Measurements from ENCODE around the gene HSD17B1. TPM values are rescaled to one million over a fixed set of nuclear protein-coding genes. Genes with fewer than 3 reads are reported as not detected.

Gene HSD17B1
- total RNA-seq, 1 experiment from 2014 or later, result 1.5 TPM

GRCh38 chr17:42548070-42548837 lies 4.5 kb upstream of the HSD17B1 start (continued):
- TF ChIP-seq CREB1 (CRISPR knock-in tag; IDR thresholded peaks at IDR 0.05) (no peak), KAT7 (CRISPR knock-in tag; IDR thresholded peaks at IDR 0.05; ENCODE audit: borderline replicate concordance) (no peak), AFF4 (CRISPR knock-in tag; IDR thresholded peaks at IDR 0.05; ENCODE audit: borderline replicate concordance) (peak; percentile 66), RORB (CRISPR knock-in tag; IDR thresholded peaks at IDR 0.05) (no peak), HMGA2 (CRISPR knock-in tag; IDR thresholded peaks at IDR 0.05) (no peak), FOXJ3 (CRISPR knock-in tag; IDR thresholded peaks at IDR 0.05; ENCODE audit: borderline replicate concordance) (no peak), STAT6 (CRISPR knock-in tag; conservative IDR thresholded peaks at IDR 0.05; ENCODE audit: low read depth) (peak; percentile 89; the same call in 1 of the 2 replicates), IRF1 (CRISPR knock-in tag; IDR thresholded peaks at IDR 0.05) (no peak), NFE2L1 (CRISPR knock-in tag; IDR thresholded peaks at IDR 0.05) (no peak), ATF3 (CRISPR knock-in tag; conservative IDR thresholded peaks at IDR 0.05) (no peak), ZNF121 (CRISPR knock-in tag; IDR thresholded peaks at IDR 0.05) (no peak), MLX (CRISPR knock-in tag; IDR thresholded peaks at IDR 0.05) (no peak), ZNF416 (CRISPR knock-in tag; IDR thresholded peaks at IDR 0.05) (0 out of 2 replicates have a peak, but pooled peaks have one; percentile 28), GTF2I (CRISPR knock-in tag; conservative IDR thresholded peaks at IDR 0.05) (no peak), USF2 (CRISPR knock-in tag; IDR thresholded peaks at IDR 0.05) (peak; percentile 60)
- TF ChIP-seq, protein P1, sequence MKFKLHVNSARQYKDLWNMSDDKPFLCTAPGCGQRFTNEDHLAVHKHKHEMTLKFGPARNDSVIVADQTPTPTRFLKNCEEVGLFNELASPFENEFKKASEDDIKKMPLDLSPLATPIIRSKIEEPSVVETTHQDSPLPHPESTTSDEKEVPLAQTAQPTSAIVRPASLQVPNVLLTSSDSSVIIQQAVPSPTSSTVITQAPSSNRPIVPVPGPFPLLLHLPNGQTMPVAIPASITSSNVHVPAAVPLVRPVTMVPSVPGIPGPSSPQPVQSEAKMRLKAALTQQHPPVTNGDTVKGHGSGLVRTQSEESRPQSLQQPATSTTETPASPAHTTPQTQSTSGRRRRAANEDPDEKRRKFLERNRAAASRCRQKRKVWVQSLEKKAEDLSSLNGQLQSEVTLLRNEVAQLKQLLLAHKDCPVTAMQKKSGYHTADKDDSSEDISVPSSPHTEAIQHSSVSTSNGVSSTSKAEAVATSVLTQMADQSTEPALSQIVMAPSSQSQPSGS (CRISPR knock-in tag; IDR thresholded peaks at IDR 0.05; ENCODE audit: borderline replicate concordance, low read depth), result no peak
- TF ChIP-seq, protein P2, sequence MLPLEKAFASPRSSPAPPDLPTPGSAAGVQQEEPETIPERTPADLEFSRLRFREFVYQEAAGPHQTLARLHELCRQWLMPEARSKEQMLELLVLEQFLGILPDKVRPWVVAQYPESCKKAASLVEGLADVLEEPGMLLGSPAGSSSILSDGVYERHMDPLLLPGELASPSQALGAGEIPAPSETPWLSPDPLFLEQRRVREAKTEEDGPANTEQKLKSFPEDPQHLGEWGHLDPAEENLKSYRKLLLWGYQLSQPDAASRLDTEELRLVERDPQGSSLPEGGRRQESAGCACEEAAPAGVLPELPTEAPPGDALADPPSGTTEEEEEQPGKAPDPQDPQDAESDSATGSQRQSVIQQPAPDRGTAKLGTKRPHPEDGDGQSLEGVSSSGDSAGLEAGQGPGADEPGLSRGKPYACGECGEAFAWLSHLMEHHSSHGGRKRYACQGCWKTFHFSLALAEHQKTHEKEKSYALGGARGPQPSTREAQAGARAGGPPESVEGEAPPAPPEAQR (CRISPR knock-in tag; IDR thresholded peaks at IDR 0.05), result no peak
- TF ChIP-seq, protein P3, sequence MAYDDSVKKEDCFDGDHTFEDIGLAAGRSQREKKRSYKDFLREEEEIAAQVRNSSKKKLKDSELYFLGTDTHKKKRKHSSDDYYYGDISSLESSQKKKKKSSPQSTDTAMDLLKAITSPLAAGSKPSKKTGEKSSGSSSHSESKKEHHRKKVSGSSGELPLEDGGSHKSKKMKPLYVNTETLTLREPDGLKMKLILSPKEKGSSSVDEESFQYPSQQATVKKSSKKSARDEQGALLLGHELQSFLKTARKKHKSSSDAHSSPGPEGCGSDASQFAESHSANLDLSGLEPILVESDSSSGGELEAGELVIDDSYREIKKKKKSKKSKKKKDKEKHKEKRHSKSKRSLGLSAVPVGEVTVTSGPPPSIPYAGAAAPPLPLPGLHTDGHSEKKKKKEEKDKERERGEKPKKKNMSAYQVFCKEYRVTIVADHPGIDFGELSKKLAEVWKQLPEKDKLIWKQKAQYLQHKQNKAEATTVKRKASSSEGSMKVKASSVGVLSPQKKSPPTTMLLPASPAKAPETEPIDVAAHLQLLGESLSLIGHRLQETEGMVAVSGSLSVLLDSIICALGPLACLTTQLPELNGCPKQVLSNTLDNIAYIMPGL (CRISPR knock-in tag; IDR thresholded peaks at IDR 0.05), result peak; percentile 84
- TF ChIP-seq, protein P4, sequence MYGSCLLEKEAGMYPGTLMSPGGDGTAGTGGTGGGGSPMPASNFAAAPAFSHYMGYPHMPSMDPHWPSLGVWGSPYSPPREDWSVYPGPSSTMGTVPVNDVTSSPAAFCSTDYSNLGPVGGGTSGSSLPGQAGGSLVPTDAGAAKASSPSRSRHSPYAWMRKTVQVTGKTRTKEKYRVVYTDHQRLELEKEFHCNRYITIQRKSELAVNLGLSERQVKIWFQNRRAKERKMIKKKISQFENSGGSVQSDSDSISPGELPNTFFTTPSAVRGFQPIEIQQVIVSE (CRISPR knock-in tag; IDR thresholded peaks at IDR 0.05; ENCODE audit: borderline replicate concordance), result no peak
- TF ChIP-seq, protein P5, sequence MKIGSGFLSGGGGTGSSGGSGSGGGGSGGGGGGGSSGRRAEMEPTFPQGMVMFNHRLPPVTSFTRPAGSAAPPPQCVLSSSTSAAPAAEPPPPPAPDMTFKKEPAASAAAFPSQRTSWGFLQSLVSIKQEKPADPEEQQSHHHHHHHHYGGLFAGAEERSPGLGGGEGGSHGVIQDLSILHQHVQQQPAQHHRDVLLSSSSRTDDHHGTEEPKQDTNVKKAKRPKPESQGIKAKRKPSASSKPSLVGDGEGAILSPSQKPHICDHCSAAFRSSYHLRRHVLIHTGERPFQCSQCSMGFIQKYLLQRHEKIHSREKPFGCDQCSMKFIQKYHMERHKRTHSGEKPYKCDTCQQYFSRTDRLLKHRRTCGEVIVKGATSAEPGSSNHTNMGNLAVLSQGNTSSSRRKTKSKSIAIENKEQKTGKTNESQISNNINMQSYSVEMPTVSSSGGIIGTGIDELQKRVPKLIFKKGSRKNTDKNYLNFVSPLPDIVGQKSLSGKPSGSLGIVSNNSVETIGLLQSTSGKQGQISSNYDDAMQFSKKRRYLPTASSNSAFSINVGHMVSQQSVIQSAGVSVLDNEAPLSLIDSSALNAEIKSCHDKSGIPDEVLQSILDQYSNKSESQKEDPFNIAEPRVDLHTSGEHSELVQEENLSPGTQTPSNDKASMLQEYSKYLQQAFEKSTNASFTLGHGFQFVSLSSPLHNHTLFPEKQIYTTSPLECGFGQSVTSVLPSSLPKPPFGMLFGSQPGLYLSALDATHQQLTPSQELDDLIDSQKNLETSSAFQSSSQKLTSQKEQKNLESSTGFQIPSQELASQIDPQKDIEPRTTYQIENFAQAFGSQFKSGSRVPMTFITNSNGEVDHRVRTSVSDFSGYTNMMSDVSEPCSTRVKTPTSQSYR (CRISPR knock-in tag; IDR thresholded peaks at IDR 0.05), result no peak
